IPS-11a (cell line): ENCODE results near the gene DICER1.

Source experiments
- H3K4me3 ChIP-seq: one replicate; pipeline ENCODE4 v1.5.1; 2013; ENCODE audit warnings: low read depth, low read length, control low read depth

The DICER1 gene

GRCh38 chr14:95126906-95127530, 30.3 kb downstream of the DICER1 start:
- no peak overlapping the region for H3K4me3 ChIP-seq

GRCh38 chr14:95125915-95126314, 31.4 kb downstream of the DICER1 start:
- H3K4me3 ChIP-seq = no peak overlapping the region

- no peak overlapping the region for H3K4me3 ChIP-seq
Observed at GRCh38 chr14:95125221-95125620, 32.1 kb downstream of the DICER1 start.

GRCh38 chr14:95123891-95124579, 33.3 kb downstream of the DICER1 start:
- no peak overlapping the region for H3K4me3 ChIP-seq

- no peak overlapping the region for H3K4me3 ChIP-seq
Observed at GRCh38 chr14:95122621-95122945, 34.7 kb downstream of the DICER1 start.

GRCh38 chr14:95121911-95122620, 35.3 kb downstream of the DICER1 start:
- H3K4me3 ChIP-seq = no peak overlapping the region

GRCh38 chr14:95119336-95119735, 38.0 kb downstream of the DICER1 start:
- no peak overlapping the region for H3K4me3 ChIP-seq

- no peak overlapping the region for H3K4me3 ChIP-seq
Observed at GRCh38 chr14:95117937-95118721, 39.2 kb downstream of the DICER1 start.

- H3K4me3 ChIP-seq = no peak overlapping the region
Observed at GRCh38 chr14:95113476-95113875, 43.9 kb downstream of the DICER1 start.

- no peak overlapping the region for H3K4me3 ChIP-seq
Observed at GRCh38 chr14:95111507-95112164, 45.7 kb downstream of the DICER1 start.

- H3K4me3 ChIP-seq = no peak overlapping the region
Observed at GRCh38 chr14:95110178-95110577, 47.2 kb downstream of the DICER1 start.

- no peak overlapping the region for H3K4me3 ChIP-seq
Observed at GRCh38 chr14:95107711-95108110, 49.6 kb downstream of the DICER1 start.

- H3K4me3 ChIP-seq = no peak overlapping the region
Observed at GRCh38 chr14:95106971-95107370, 50.4 kb downstream of the DICER1 start.

- H3K4me3 ChIP-seq = no peak overlapping the region
Observed at GRCh38 chr14:95104911-95105310, 52.4 kb downstream of the DICER1 start.

GRCh38 chr14:95102680-95103044, 54.7 kb downstream of the DICER1 start:
- no peak overlapping the region for H3K4me3 ChIP-seq

- no peak overlapping the region for H3K4me3 ChIP-seq
Observed at GRCh38 chr14:95101736-95102679, 55.3 kb downstream of the DICER1 start.

- H3K4me3 ChIP-seq = no peak overlapping the region
Observed at GRCh38 chr14:95098984-95099599, 58.2 kb downstream of the DICER1 start.

GRCh38 chr14:95097385-95097784, 59.9 kb downstream of the DICER1 start:
- H3K4me3 ChIP-seq = no peak overlapping the region

GRCh38 chr14:95096476-95096875, 60.9 kb downstream of the DICER1 start:
- H3K4me3 ChIP-seq = no peak overlapping the region
